Progenitor cell of endocrine pancreas (in vitro differentiated cells): Measurements from ENCODE around the gene GNE. TPM values are rescaled to one million over a fixed set of nuclear protein-coding genes. Genes with fewer than 3 reads are reported as not detected.

Experiments used
- DNase-seq: peaks from one replicate; pipeline ENCODE4 v3.0.0; 2021; ENCODE audit warnings: low spot score; ENCODE audit not compliant: unreplicated experiment
- H3K27ac Mint-ChIP-seq: 2 replicates; pipeline ENCODE4 v1.8.0; 2021; ENCODE audit warnings: mild to moderate bottlenecking, moderate library complexity, mixed read lengths
- H3K27me3 Mint-ChIP-seq: 2 replicates; pipeline ENCODE4 v1.8.0; 2021; ENCODE audit warnings: mixed read lengths
- H3K36me3 Mint-ChIP-seq: 2 replicates; pipeline ENCODE4 v1.8.0; 2022; ENCODE audit warnings: mixed read lengths; ENCODE audit not compliant: insufficient read depth
- H3K4me1 Mint-ChIP-seq: 2 replicates; pipeline ENCODE4 v1.8.0; 2021; ENCODE audit warnings: low read depth, mixed read lengths
- H3K4me3 Mint-ChIP-seq: 2 replicates; pipeline ENCODE4 v1.8.0; 2021; ENCODE audit warnings: low read depth, mild to moderate bottlenecking, moderate library complexity, mixed read lengths
- H3K9me3 Mint-ChIP-seq: 2 replicates; pipeline ENCODE4 v1.8.0; 2021; ENCODE audit warnings: low read depth, mixed read lengths
- total RNA-seq: library from RNA; stranded (reverse); gene quantifications from 2 replicates; pipeline ENCODE4 v1.2.1, GENCODE V29; 2021
- TF ChIP-seq, protein P1 (sequence below): fragments of 200-600 bp; sonication (generic); IDR thresholded peaks from one replicate; pipeline ENCODE4 v1.5.0; 2021; ENCODE audit warnings: antibody characterized with exemption, mild to moderate bottlenecking; ENCODE audit not compliant: unreplicated experiment

The GNE gene
- total RNA-seq, 1 donor from 2014 or later: 9.9 TPM

DNA sequence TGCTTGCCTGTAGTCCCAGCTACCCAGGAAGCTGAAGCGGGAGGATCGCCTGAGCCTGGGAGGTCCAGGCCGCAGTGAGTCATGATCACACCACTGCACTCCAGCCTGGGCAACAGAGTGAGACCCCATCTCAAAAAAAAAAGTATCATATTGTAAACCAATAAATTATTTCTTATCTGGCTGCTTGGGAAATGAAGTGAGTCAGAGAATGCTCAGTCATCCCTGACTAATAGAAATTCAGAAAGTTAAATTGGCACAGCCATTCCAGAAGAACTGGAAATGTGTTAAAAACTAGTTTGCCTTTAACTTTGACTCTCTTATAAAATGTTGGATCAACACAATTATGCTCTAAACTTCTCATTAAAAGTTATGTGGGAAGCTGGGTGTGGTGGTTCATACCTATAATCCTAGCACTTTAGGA lies 9.8 kb upstream of the GNE start:
- TF ChIP-seq, protein P1, sequence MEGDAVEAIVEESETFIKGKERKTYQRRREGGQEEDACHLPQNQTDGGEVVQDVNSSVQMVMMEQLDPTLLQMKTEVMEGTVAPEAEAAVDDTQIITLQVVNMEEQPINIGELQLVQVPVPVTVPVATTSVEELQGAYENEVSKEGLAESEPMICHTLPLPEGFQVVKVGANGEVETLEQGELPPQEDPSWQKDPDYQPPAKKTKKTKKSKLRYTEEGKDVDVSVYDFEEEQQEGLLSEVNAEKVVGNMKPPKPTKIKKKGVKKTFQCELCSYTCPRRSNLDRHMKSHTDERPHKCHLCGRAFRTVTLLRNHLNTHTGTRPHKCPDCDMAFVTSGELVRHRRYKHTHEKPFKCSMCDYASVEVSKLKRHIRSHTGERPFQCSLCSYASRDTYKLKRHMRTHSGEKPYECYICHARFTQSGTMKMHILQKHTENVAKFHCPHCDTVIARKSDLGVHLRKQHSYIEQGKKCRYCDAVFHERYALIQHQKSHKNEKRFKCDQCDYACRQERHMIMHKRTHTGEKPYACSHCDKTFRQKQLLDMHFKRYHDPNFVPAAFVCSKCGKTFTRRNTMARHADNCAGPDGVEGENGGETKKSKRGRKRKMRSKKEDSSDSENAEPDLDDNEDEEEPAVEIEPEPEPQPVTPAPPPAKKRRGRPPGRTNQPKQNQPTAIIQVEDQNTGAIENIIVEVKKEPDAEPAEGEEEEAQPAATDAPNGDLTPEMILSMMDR: no peak
- H3K9me3 Mint-ChIP-seq: no peaks in the 10 kb centered on the region
- H3K36me3 Mint-ChIP-seq: peaks cover 6% of the 10 kb centered on the region
- no peaks in the 10 kb centered on the region for H3K4me1 Mint-ChIP-seq
- no peak overlapping the region for H3K4me3 Mint-ChIP-seq
- no peaks in the 10 kb centered on the region for H3K27me3 Mint-ChIP-seq
- no peak for DNase-seq
- no peak overlapping the region for H3K27ac Mint-ChIP-seq

DNA sequence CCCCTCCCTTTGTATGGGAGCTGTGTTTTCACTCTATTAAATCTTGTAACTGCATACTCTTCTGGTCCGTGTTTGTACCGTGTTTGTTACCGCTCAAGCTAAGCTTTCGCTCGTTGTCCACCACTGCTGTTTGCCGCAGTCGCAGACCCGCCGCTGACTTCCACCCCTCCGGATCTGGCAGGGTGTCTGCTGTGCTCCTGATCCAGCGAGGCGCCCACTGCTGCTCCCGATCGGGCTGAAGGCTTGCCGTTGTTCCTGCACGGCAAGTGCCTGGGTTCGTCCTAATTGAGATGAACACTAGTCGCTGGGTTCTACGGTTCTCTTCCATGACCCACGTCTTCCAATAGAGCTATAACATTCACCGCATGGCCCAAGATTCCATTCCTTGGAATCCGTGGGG lies 6.6 kb upstream of the GNE start:
- Mint-ChIP-seq H3K27ac (no peak overlapping the region), H3K9me3 (no peaks in the 10 kb centered on the region), H3K4me3 (no peak overlapping the region), H3K27me3 (no peaks in the 10 kb centered on the region), H3K36me3 (peaks cover 6% of the 10 kb centered on the region), H3K4me1 (no peaks in the 10 kb centered on the region)
- TF ChIP-seq, protein P1: no peak
- DNase-seq: no peak

DNA sequence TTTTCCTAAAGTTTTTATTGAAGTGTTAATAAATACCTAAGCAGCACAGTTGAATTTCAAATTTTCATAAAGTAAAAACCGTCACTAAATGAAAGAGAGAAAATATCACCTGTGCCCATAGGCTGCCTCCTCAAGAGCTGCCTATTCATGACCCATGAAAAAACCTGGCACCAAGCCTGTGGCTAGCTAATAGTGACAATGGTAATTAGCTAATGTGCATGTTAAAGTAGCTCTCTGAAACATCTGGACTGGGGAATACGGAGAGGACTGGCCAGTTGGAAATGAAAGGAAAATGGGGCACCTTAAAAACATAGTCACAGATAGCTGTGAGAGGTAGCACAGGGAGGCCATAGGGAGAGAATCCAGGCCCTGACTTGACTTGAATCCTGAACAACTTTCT lies 5.4 kb upstream of the GNE start:
- no peaks in the 10 kb centered on the region for H3K4me1 Mint-ChIP-seq

DNA sequence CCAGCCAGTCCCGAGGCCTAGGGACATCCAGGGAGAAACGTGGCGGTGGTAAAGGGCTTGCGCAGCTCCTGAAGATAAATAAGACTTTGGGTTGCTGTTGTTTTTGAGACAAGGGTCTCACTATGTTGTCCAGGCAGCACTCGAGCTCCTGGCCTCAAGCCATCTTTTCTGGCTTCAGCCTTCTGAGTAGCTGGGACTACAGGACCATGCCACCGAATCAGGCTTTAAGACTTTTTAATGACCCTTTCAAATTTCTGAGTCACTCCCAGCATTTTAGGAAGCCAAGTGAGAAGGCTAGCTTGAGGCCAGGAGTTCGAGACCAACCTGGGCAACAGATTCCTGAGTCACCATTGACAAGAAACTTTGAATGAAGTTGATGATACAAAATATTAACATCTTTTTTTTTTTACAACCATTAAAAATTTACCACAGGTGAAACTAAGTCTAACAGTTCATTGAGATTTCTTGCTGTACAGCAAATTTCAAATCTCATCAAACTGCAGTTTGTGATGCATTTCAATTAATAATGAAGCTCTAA lies 817 bp upstream of the GNE start:
- no peak for DNase-seq

More for the DNA sequence above, 5.4 kb upstream of the GNE start:
- no peak for DNase-seq
- Mint-ChIP-seq H3K27me3 (no peaks in the 10 kb centered on the region), H3K36me3 (peaks cover 6% of the 10 kb centered on the region), H3K4me3 (no peak overlapping the region), H3K27ac (peak overlapping the region; percentile 54), H3K9me3 (no peaks in the 10 kb centered on the region)
- TF ChIP-seq, protein P1: no peak

DNA sequence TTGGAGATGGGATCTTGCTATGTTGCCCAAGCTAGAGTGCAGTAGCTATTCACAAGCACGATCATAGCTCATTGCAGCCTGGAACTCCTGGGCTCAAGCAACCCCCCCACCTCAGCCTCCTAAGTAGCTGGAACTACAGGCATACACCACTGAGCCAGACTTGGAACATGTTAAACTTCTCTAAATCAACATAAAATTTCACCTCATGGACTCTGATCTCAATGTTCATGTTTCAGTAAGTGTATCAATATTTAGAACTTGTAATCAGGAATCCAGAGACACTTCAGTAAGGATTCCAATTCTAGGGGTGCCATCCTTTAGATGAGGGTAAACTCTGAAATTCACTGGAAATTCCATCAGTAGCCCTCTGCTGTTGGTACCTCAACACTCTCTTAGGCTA lies 6.8 kb downstream of the GNE start:
- Mint-ChIP-seq H3K4me1 (no peaks in the 10 kb centered on the region), H3K36me3 (peaks cover 2% of the 10 kb centered on the region), H3K4me3 (no peak overlapping the region), H3K9me3 (no peaks in the 10 kb centered on the region), H3K27me3 (no peaks in the 10 kb centered on the region), H3K27ac (no peak overlapping the region)
- TF ChIP-seq, protein P1: no peak
- no peak for DNase-seq

More for the DNA sequence above, 817 bp upstream of the GNE start:
- no peaks in the 10 kb centered on the region for H3K27me3 Mint-ChIP-seq
- peak overlapping the region; percentile 99 for H3K27ac Mint-ChIP-seq
- H3K9me3 Mint-ChIP-seq: no peaks in the 10 kb centered on the region
- peak overlapping the region; percentile 95 for H3K4me3 Mint-ChIP-seq
- H3K36me3 Mint-ChIP-seq: no peaks in the 10 kb centered on the region
- H3K4me1 Mint-ChIP-seq: no peaks in the 10 kb centered on the region
- TF ChIP-seq, protein P1: no peak
